ENCODE data around the gene NAV2.

NAV2 gene

DNA sequence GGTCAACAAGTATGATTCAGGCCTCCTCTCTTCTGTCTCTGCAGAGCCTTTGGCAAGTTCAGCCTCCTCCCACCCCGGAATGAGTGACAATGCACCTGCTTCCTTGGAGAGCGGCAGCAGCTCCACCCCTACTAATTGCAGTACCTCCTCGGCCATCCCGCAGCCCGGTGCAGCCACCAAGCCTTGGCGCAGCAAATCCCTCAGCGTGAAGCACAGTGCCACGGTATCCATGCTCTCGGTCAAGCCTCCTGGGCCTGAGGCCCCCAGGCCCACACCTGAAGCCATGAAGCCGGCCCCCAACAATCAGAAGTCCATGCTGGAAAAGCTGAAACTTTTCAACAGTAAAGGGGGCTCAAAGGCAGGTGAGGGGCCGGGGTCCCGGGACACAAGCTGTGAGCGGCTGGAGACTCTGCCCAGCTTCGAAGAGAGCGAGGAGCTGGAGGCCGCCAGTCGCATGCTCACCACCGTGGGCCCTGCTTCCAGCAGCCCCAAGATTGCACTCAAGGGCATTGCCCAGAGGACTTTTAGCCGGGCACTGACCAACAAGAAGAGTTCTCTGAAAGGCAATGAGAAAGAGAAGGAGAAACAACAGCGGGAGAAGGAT, 220.6 kb downstream of the NAV2 start:
- no peak for DNase-seq

DNA sequence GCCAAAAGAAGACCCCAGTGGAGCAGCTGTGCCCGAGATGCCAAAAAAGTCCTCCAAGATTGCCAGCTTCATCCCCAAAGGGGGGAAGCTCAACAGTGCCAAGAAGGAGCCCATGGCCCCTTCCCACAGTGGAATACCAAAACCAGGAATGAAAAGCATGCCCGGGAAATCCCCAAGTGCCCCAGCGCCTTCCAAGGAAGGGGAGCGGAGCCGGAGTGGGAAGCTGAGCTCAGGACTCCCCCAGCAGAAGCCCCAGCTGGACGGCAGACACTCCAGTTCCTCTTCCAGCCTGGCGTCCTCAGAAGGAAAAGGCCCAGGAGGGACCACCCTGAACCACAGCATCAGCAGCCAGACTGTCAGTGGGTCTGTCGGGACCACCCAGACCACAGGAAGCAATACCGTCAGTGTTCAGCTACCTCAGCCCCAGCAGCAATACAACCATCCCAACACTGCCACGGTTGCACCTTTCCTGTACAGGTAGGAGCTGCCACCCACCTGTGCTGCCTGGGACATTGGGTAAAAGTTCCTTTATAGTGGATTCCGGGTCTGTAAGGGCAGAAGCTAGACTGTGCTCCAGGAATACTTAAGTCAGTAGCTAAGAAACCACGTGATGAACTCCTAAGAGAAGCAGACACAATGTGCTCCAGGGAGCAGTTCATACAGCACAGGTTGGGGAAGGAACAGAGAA, 221.3 kb downstream of the NAV2 start:
- DNase-seq = no peak

DNA sequence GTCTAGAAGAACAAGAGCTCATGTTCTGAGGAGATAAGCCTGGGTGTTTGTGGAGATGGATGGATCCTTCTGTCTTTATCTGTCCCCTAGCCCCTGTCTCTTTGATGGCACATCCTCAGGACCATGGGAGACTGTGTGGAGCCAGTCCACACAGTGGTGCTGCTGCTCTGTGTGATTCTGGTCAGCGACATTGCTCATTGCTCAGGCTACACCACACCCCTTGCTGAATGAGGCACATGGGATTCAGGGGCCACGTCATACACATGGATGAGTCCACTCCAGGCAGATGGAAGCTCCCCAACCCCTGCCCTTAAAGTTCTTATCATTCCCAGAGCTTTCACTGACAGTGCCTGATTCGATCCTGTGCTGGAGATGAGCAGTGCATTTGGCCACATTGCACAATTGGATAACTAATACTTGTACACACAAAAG, 222.2 kb downstream of the NAV2 start:
- DNase-seq = no peak

DNA sequence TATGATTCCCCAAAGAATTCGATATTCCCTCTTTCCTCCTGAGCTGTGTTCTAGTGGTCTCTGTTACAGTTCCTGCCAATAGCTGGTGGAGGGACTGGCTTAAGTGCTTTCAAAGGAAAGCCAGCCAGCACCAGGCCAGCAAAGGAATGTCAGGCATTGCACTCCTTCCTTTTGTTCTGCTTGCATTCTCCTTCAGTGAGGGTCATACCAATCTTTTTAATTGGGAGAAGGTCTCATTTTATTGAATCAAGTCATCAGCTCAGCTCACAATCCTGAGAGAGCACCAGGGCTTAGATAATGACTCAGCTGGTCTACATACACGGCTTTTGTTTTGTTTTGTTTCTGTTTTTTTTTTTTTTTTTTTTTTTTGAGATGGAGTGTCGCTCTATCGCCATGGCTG, 222.9 kb downstream of the NAV2 start:
- DNase-seq = no peak

DNA sequence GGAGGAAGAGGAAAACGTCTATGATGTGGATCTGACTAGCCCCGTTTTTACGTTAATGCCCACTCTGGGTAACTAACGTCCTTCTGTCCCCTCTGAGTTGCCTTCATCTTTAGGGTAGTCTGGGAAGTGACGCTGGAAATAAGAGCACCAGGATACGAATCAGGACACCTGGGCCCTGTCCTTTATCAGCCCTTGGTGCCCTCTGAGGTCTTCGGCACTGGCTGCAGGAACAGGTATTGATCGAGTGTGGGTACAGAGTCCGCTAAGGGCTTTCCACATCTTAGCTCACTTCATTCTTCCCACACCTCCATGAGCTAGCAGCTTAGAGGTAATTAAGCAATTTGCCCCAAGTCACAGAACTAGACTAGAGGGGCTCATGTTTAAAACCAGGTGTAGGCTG, 223.8 kb downstream of the NAV2 start:
- DNase-seq = no peak

DNA sequence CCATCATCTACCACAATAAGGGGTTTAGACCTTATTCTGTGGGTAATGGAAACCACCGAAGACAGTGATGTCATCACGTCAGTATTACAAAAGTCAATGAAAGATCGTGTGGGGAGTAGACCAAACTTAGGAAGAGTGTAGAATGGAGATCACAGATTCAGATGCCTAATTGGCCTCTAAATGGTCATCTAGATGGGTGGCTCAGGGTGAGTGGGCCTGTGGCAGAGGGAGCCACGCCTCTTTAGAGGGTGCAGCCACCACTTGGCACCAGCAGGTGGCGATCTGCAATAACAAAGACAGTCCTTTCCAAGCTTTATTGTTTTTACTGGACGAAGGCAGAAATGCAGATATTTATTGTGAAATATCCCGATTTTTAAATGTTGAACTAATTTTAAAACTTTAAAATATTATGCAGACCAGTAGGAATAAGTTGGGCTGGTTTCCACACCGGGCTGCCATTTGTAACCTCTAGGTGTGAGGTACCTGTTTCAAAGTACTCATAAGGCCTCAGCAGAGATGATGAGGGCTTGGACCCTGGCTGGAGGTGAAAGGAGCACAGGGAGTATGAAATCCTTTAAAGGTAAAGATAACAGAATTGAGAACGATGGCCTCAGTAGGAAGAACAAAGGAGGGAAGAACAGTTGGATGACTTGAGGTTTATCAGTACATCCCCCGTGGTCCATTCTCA, 225.7 kb downstream of the NAV2 start:
- peak; percentile 9 for DNase-seq

DNA sequence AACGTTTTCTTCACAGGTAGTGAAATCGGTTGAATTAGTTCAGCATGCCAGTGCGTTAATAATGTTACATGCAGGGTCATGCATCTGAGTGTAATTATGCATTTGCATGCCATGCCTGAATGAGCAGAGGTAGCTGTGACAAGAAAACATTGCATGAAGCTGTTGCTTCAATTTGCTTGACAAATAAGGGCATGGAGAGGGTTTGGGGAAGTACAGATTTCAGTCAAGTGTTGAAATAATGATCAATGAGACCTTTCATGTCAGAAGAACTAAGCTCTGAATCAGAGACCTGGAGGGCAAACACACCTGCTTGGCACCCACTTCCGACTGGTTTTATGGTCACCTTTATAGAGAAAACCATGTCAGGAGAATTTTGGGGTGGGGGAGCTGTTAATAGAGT, 226.2 kb downstream of the NAV2 start:
- DNase-seq = peak; percentile 70

DNA sequence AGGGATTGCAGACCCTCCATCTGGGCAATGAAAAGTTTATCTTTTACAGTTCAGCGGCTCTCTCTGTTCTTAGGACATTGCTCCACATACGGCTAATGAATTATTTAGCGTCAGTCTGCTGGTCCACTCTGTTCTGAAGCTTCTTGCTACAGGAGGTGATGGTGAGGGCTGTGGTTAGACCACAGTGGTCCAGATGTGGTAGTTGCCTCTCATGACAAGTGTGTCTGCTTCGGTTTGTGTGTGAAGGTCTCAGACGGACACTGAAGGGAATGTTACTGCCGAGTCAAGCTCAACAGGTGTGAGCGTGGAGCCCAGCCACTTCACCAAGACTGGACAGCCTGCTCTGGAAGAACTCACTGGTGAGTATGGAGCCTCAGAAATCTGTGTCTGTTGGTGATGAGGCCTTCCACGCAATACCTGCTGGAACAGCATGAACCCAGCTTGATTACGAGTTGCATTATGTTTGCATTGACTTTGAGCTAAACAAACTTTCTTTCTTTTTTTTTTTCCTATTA, 226.8 kb downstream of the NAV2 start:
- DNase-seq = no peak

DNA sequence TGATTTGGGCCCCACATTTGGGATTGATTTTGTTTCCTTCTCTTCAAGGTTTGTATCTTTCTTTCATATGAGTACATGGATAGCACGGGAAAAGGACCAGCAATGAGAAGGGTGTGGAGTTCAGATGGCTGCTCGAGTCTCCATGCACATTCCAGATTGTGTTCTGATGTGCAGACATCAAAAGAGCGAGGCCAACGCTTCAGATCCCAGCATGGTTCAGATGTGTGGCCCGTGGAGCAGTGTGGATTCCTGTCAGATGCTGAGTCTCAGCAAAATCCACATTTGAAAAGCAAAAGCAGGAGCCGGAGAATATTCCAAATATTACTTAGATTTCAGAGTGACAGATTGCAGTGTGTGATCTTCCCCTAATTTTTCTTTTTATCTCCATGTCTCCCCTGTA, 228.2 kb downstream of the NAV2 start:
- no peak for DNase-seq

DNA sequence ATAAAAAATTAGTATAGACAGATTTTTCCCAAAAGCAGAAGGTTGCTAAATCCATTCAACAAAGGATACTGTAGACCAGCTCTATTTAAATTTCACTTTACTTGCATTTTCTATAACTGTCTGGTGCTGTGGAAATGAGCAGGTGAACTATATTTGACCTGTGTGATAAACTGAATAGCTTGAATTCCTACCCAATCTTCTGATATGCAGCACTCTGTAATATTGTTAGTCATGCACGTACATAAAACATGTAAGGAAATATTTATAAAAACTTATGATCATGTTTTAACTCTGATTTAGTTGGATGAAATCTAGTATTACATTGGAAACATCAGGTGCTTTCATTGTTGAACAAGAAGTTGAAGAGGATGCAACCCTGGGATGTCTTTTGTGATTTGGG, 234.0 kb downstream of the NAV2 start:
- DNase-seq = no peak

DNA sequence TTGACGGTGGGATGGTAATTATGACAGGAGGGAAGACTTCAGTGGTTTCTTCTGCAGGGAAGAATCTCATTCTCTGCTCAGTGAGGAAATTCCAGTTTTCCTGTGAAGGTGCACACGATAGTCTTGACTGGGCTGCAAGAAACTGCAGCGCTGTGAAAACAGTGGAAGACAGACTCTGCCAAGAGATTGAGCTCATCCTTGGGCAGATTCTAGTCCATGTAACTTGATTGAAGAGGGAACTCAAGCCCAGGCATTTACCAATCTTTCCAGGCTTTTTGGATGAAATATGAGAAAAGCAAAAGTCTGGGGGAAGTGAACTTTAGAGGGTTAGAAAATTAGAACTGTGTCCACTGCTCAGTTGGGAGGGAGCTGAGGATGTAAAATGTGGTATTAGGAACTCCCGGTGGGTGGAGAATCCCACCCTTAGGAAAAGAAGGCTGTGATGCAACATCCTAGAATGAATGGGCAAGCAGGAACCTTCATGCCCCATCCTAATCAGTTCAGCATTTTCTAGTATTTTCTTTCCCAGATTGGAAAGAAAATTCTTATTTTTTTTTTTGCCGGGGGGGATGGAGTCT, 235.0 kb downstream of the NAV2 start:
- no peak for DNase-seq

DNA sequence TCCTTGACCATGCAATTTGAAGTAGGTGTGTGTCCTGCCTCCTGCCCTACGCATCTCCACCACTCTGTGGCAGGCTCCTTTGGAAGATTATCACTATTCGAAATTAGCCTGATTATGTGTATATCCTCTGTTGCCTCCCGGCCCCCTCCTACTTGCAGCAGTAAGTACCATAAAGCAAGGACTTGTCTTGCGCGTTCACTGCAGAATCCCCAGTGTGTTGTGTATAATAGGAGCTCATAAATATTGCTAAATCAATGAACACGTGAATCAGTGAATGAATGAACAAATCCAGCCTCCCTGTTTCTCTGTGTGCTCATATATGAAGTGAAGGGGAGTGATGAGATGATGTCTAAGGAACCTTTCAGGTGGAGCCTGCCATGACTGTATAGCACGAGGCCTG, 237.0 kb downstream of the NAV2 start:
- no peak for DNase-seq

DNA sequence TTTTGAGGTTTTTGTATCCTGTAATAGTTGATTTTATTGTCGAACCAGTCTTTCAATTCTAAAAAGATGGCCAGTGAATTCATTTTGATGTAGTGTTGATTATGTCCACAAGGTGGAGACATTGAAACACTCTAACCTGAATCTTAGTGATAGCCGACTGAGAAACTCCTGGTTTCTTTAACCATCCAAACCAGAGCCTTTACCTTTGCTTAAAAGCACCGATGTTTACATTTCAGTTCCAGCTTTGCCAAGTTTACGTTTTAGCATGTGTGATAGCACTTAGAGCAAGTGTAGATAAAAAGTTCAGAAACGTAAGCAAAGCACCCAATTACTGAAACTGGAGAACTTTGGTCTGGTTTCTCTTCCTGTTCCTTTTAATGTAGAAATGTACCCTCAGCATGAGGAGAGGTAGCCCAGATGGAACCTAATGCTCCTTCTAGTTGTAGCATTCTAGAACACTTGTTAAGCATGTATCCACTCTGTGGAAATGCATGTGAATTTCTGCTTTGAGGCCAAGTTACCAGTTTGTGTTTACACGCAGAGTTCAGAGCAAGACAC, 239.0 kb downstream of the NAV2 start:
- DNase-seq = peak; percentile 45

DNA sequence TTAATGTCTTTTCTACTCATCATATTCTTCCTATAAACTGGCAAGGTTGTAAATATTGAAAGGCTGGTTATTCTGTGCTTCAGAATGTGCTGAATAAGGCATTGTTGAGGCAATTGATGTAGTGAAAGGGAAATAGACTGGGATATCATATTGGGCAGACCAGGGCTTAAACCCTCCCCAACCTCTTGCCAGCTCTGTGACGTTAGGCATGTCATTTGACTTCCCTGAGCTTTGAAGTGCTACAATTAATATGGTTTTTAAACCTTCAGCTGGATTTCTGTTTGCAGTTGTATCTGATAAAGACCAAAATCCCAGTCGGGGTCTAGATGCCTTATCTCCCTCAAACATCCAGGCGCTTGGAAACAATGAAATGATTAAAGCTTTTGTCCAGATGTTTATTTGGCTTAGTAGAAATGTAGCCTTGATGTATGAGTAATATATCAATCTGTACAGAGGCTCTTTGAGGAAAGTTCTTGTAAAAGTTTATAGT, 239.5 kb downstream of the NAV2 start:
- DNase-seq = no peak

DNA sequence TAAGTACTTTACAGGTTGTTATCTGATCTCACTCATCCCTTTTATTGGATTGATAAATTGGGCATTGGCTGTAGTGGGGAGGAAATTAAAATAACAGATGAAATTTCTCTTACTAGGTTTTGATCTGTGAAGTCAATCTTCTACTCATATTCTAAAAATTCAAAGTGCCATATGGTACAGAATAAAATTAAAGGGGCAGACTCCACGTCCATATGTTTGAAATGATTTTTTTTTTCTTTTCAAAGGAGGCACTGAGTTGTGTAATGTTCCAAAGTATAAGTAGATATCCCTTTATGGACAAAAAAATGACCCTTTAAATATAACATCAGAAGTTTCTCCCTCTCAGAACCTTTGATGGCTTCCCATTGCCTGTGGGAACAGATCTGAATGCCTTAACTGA, 240.3 kb downstream of the NAV2 start:
- no peak for DNase-seq

DNA sequence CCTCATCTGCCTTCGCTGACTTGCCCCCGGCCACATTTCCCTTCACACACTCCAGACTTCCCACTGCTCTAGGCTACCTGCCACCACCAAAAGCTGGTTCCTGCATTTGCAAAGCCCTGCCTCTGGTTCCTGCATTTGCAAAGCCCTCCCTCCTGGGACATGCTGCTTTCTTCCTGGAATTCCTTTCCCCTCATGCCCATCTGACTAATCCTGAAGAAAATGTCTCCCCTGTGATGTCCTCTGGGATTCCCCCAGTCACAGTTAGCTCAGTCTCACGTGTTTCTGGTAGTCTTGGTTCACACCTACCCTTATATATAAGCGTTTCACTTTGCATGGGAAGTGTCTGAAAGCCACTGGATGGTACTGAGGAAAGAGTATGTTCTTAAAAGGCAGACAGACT, 240.7 kb downstream of the NAV2 start:
- no peak for DNase-seq

DNA sequence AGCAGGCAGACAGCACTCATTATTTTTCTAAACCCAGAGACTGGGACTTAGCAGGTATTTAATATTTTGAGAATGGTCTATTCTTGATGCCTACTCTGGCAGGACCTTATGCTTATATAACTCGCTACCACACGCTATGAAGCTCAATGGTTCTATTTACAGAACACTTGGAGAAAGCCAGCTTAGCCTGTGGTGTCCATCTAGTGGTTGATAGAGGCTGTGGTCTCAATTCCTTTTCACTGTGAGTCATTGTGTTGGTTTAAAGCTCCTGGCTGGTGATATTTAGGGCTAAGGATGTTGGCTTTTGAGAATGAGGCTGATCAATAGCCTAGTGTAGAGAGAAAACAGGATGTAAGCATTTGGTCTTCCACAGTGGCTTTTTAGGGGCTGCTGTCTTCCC, 241.3 kb downstream of the NAV2 start:
- peak; percentile 74 for DNase-seq

DNA sequence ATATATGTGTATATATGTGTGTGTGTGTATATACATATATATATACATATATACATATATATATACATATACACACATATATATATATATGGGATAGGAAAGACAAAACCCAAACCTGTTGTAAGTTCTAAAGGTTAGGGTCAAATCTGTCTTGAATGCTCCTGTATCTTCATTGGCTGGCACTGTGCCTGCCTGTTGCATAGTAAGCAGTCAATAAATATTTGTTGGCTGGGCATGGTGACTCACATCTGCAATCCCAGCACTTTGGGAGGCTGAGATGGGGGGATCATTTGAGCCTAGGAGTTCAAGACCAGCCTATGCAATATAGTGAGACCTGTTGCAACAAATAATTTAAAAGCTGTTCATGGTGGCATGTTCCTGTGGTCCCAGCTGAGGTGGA, 242.3 kb downstream of the NAV2 start:
- DNase-seq = no peak

DNA sequence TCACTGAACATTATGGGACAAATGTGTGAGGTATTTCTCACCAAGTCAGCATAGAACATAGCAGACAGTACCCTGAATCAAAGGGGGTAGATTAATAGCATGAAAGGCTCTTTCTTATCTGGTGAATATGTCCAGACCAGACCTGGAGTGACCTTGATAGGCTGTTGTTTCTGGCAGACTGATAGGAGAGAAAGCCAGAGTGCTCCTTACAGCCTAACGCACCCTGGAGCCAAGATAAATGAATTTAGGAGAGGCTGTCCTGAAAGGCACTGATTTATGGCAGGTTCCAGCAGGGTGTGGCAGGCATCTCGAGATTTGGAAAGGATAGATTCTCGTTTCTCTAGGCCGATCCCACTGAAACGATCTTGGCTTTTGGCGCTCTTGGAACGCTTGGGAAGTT, 243.0 kb downstream of the NAV2 start:
- no peak for DNase-seq

DNA sequence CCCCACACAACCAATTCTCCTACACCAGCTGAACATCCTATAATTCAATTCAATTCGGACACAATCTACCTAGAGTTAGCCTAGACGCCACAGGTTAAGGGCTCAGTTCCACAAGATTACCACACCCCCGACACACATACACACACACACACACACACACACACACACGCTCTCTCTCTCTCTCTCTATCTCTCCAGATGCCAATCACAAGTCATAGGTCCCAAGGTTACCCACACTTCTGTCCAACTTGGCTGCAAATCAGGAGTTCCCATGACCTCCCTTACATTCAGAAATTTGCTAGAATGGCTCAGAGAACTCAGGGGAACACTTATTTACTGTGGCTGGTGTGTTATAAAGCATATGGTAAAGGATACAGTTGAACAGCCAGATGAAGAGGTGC, 243.6 kb downstream of the NAV2 start:
- DNase-seq = no peak

DNA sequence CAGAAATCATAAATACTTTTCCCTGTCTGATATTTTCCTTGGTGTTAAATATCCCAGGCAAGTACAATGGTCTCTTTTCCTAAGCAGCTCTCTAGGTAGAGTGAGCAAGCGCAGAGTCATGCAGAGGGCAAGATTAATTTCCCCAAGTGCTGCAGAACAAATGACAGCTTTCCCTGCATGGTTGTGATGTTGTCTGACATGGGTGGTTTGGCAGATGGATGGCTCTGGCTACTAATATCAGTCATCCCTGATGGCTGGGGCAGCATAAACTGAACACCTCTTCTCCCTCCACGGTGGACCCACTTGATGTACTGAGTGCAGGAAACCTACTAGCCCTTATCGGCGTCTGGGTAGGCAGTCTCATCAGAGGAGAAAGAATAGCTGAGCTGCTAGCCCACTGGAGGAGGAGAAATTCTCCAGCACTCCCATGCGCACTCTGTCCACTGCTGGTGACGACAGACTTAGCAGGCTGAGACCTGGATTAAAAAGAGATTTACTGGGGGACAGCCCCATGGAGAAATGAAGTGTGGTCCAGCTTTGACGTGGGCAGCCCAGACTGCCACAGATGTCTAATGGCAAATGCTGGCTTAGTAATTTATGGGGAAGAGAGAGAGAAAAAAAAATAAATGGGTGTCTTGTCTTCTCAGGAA, 244.8 kb downstream of the NAV2 start:
- DNase-seq = no peak

DNA sequence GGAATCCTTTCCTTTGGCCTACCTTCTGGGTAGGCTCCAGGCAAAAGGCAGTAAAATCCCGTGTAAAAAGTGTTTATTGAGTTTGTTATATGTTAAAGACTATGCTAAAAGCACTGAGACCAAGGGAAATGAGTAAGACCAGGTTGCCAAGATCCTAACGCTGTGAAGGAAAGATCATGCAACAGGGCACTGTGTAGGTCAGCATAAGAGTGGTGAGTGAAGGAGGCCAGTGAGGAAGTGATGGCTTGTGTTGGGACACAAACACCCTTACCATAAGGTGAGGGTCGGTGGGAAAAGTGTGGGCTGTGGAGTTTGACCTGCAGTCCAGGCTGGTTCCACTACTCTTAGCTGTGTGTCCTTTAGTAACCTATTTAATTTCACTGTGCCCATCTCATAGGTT, 245.6 kb downstream of the NAV2 start:
- DNase-seq = no peak

DNA sequence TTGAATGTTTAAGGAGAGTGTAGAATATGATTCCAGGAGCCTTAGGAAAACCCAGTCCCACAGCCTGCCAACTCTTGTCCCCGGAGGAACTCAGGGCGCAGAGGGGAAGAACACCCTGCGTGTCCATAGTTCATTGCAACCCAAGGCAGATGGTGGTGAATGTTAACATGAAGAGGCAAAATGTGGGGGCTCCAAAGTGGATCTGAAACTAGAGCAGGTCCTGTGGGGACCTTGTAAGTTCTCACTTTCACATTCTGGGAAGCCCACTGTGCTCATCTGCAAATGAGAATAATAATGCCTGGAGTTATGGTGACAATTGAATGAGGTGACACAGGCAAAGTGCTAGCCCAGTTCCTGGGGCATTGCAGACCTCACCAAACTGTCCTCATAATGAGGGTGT, 246.6 kb downstream of the NAV2 start:
- DNase-seq = no peak
